ENCODE data around the gene NFYB. TPM values are rescaled to one million over a fixed set of nuclear protein-coding genes. Genes with fewer than 3 reads are reported as not detected.
"Not testable (repeated sequence)": the region's sequence is repeated elsewhere in the genome, so short reads cannot be mapped to it uniquely, and the experiment has no call there.

Gene NFYB
- polyA plus RNA-seq, 1 donor, result 32.6 TPM

- DNase-seq, result not testable (repeated sequence)
Measured at GRCh38 chr12:104114834-104115586, 23.0 kb downstream of the NFYB start.

- DNase-seq, result no peak
Measured at GRCh38 chr12:104109446-104110271, 28.4 kb downstream of the NFYB start.

- peak; percentile 84 for DNase-seq
Measured at GRCh38 chr12:104108755-104109445, 29.1 kb downstream of the NFYB start.

- no peak for DNase-seq
Measured at GRCh38 chr12:104106965-104107364, 31.0 kb downstream of the NFYB start.

GRCh38 chr12:104105461-104105860, 32.5 kb downstream of the NFYB start:
- no peak for DNase-seq

- DNase-seq, result no peak
Measured at GRCh38 chr12:104097954-104098353, 40.1 kb downstream of the NFYB start.

GRCh38 chr12:104095289-104095688, 42.7 kb downstream of the NFYB start:
- no peak for DNase-seq

- no peak for DNase-seq
Measured at GRCh38 chr12:104094284-104094683, 43.7 kb downstream of the NFYB start.

GRCh38 chr12:104091136-104091535, 46.9 kb downstream of the NFYB start:
- no peak for DNase-seq

GRCh38 chr12:104090685-104091084, 47.3 kb downstream of the NFYB start:
- no peak for DNase-seq

GRCh38 chr12:104083769-104084475, 54.1 kb downstream of the NFYB start:
- DNase-seq, result no peak

- no peak for DNase-seq
Measured at GRCh38 chr12:104080764-104081163, 57.2 kb downstream of the NFYB start.

GRCh38 chr12:104079024-104079423, 59.0 kb downstream of the NFYB start:
- no peak for DNase-seq

- DNase-seq, result no peak
Measured at GRCh38 chr12:104073699-104074098, 64.3 kb downstream of the NFYB start.

- DNase-seq, result no peak
Measured at GRCh38 chr12:104072099-104072498, 65.9 kb downstream of the NFYB start.

Other genes with a start within 250 kb of the NFYB start
- gene HSP90B1, start 207.8 kb downstream of the NFYB start, polyA plus RNA-seq (ENCODE audit: insufficient read length), result 269 TPM
- gene TDG, start 172.3 kb downstream of the NFYB start, polyA plus RNA-seq (ENCODE audit: insufficient read length), result 27.9 TPM
- 40.1 TPM for gene GLT8D2, start 88.0 kb downstream of the NFYB start, polyA plus RNA-seq (ENCODE audit: insufficient read length)
- gene HCFC2, start 73.7 kb downstream of the NFYB start, polyA plus RNA-seq (ENCODE audit: insufficient read length), result 28.4 TPM
- 39.2 TPM for gene TXNRD1, start 77.6 kb upstream of the NFYB start, polyA plus RNA-seq (ENCODE audit: insufficient read length)
- 1.6 TPM for gene EID3, start 165.5 kb upstream of the NFYB start, polyA plus RNA-seq (ENCODE audit: insufficient read length)